ENCODE data around the gene TEP1.

The TEP1 gene

DNA sequence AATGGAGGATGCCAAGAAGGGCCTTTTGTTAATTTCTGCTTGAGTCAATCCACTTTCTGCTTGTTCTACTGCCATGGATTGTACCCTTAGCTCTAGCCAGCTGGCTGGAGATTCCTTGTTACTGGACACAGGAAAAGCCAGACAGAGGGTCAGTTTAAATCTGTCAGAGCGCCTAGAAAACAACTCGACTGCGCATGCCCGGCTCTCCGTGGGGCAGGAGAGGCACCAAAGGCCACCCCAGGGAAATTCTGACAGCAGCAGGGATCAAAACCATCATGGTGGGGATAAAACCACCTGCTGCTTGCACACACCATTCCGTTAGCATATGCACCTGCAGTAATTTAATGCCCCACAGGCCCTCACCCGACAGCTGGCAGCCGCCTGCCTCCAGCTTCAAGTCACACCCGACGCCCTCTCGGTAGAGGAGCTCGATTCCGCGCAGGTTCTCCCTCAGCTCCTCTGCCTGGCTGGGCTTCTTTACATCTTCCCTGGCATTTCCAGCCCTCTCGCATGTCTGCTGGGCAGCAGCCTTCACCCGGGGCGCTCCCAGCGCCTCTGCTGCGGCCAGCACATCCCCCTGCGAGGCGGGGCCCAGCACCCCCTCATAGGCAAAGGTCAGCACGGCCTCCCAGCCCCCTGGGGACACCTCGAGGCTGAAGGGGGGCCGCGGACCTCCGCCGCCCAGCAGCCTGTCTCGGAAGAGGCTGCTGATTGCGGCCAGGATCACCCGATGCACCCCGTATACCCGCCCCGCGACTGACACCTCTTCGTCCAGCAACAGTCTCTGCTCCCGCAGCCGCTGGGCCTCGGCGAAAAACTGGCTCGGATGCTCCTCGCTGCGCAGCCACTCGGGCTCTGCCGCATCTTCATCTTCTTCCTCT lies 21.6 kb upstream of the TEP1 start:
- Histone ChIP-seq H3K79me2 (ENCODE audit: control insufficient read depth, low read length) (no peaks in the 10 kb centered on the region), H3K27ac (ENCODE audit: low read depth, low read length) (no peak overlapping the region), H3K36me3 (ENCODE audit: control insufficient read depth, low read length) (no peaks in the 10 kb centered on the region), H3K27me3 (ENCODE audit: control insufficient read depth, low read length) (no peaks in the 10 kb centered on the region), H3K4me2 (ENCODE audit: low read length) (no peak overlapping the region), H3F3A (ENCODE audit: control insufficient read depth, insufficient read depth) (no peaks in the 10 kb centered on the region), H3K4me1 (ENCODE audit: control insufficient read depth, low read length) (peaks cover 18% of the 10 kb centered on the region), H4K20me1 (ENCODE audit: control insufficient read depth, insufficient read depth, low read depth, low read length) (no peaks in the 10 kb centered on the region), H3K9me2 (replicated peaks; ENCODE audit: control insufficient read depth, low read length) (no peaks in the 10 kb centered on the region), H3K9me3 (ENCODE audit: control insufficient read depth, insufficient read depth, low read length) (no peaks in the 10 kb centered on the region), H3K4me3 (ENCODE audit: low read length) (no peak overlapping the region)
- TF ChIP-seq, protein P1, sequence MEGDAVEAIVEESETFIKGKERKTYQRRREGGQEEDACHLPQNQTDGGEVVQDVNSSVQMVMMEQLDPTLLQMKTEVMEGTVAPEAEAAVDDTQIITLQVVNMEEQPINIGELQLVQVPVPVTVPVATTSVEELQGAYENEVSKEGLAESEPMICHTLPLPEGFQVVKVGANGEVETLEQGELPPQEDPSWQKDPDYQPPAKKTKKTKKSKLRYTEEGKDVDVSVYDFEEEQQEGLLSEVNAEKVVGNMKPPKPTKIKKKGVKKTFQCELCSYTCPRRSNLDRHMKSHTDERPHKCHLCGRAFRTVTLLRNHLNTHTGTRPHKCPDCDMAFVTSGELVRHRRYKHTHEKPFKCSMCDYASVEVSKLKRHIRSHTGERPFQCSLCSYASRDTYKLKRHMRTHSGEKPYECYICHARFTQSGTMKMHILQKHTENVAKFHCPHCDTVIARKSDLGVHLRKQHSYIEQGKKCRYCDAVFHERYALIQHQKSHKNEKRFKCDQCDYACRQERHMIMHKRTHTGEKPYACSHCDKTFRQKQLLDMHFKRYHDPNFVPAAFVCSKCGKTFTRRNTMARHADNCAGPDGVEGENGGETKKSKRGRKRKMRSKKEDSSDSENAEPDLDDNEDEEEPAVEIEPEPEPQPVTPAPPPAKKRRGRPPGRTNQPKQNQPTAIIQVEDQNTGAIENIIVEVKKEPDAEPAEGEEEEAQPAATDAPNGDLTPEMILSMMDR (IDR thresholded peaks at IDR 0.05; ENCODE audit: low read depth, low read length, poor library complexity, severe bottlenecking) = no peak
- no peak for TF ChIP-seq EZH2phosphoT487 (IDR thresholded peaks at IDR 0.05; ENCODE audit: borderline replicate concordance, low read length)

GRCh38 chr14:20429801-20430669 lies 16.7 kb upstream of the TEP1 start:
- H3K4me3 ChIP-seq (ENCODE audit: low read length) = no peak overlapping the region
- H3K4me1 ChIP-seq (ENCODE audit: control insufficient read depth, low read length) = peaks cover 39% of the 10 kb centered on the region
- H3K27ac ChIP-seq (ENCODE audit: low read depth, low read length) = no peak overlapping the region
- peaks cover 8% of the 10 kb centered on the region; the same call in 1 of the 2 replicates for H3F3A ChIP-seq (ENCODE audit: control insufficient read depth, insufficient read depth)
- no peaks in the 10 kb centered on the region for H4K20me1 ChIP-seq (ENCODE audit: control insufficient read depth, insufficient read depth, low read depth, low read length)
- TF ChIP-seq, protein P1 (IDR thresholded peaks at IDR 0.05; ENCODE audit: low read depth, low read length, poor library complexity, severe bottlenecking) = no peak
- no peak for TF ChIP-seq EZH2phosphoT487 (IDR thresholded peaks at IDR 0.05; ENCODE audit: borderline replicate concordance, low read length)
- no peak overlapping the region for H3K4me2 ChIP-seq (ENCODE audit: low read length)
- H3K27me3 ChIP-seq (ENCODE audit: control insufficient read depth, low read length) = no peaks in the 10 kb centered on the region
- no peaks in the 10 kb centered on the region for H3K79me2 ChIP-seq (ENCODE audit: control insufficient read depth, low read length)
- no peaks in the 10 kb centered on the region for H3K36me3 ChIP-seq (ENCODE audit: control insufficient read depth, low read length)
- no peaks in the 10 kb centered on the region for H3K9me2 ChIP-seq (replicated peaks; ENCODE audit: control insufficient read depth, low read length)
- H3K9me3 ChIP-seq (ENCODE audit: control insufficient read depth, insufficient read depth, low read length) = no peaks in the 10 kb centered on the region

DNA sequence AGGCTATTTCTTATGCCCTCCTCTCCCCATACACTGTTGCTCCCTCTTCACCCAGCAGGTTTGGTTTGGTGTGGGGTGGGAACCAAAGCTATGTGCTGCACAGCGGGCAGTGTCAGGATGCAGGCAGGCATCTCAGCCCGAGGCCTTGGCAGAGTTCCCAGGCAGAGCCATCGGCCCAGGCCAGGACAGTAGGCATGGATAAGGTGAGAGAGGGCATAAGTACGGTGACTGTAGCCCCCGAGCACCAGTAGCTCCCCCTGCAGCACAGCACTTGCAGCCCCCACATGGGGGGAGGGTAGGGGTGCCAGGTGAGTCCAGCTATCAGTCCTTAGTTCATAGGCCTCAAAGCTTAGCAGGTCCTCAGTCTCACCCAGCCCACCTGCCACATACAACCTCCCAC lies 15.5 kb upstream of the TEP1 start:
- no peaks in the 10 kb centered on the region for H3K9me2 ChIP-seq (replicated peaks; ENCODE audit: control insufficient read depth, low read length)
- H3K4me1 ChIP-seq (ENCODE audit: control insufficient read depth, low read length) = peaks cover 44% of the 10 kb centered on the region
- H3K9me3 ChIP-seq (ENCODE audit: control insufficient read depth, insufficient read depth, low read length) = no peaks in the 10 kb centered on the region
- peak overlapping the region; percentile 95 for H3K4me2 ChIP-seq (ENCODE audit: low read length)
- H3K36me3 ChIP-seq (ENCODE audit: control insufficient read depth, low read length) = no peaks in the 10 kb centered on the region
- no peaks in the 10 kb centered on the region for H3K79me2 ChIP-seq (ENCODE audit: control insufficient read depth, low read length)
- H4K20me1 ChIP-seq (ENCODE audit: control insufficient read depth, insufficient read depth, low read depth, low read length) = no peaks in the 10 kb centered on the region
- H3F3A ChIP-seq (ENCODE audit: control insufficient read depth, insufficient read depth) = peaks cover 8% of the 10 kb centered on the region; the same call in 1 of the 2 replicates
- peak overlapping the region; percentile 92 for H3K27ac ChIP-seq (ENCODE audit: low read depth, low read length)
- TF ChIP-seq, protein P1 (IDR thresholded peaks at IDR 0.05; ENCODE audit: low read depth, low read length, poor library complexity, severe bottlenecking) = no peak
- TF ChIP-seq EZH2phosphoT487 (IDR thresholded peaks at IDR 0.05; ENCODE audit: borderline replicate concordance, low read length) = no peak
- no peaks in the 10 kb centered on the region for H3K27me3 ChIP-seq (ENCODE audit: control insufficient read depth, low read length)
- peak overlapping the region; percentile 73 for H3K4me3 ChIP-seq (ENCODE audit: low read length)

Measured in DOHH2 (cell line).